NCI-H2171 treated with DMSO at 0.1 percent for 48 hours (cell line): ENCODE results near the gene PNMT.
A peak's percentile ranks its signal among the peaks of the same experiment; 100 is the strongest.
"Not testable (repeated sequence)": the region's sequence is repeated elsewhere in the genome, so short reads cannot be mapped to it uniquely, and the experiment has no call there.

ENCODE experiments used
- DNase-seq: peaks from one replicate; lab custom pipeline; 2025; lab: John Stamatoyannopoulos, UW

PNMT gene

GRCh38 chr17:39687546-39688474 is 19.6 kb downstream of the PNMT start, which contains the start of gene PGAP3:
PGAP3 (minus strand) TSS chr17:39688057; CDS start chr17:39688014, 43 bp downstream.
- peak; percentile 98 for DNase-seq

- DNase-seq = peak; percentile 45
These were observed 20.2 kb downstream of the PNMT start for GRCh38 chr17:39688475-39688835.

- no peak for DNase-seq
These were observed 20.7 kb downstream of the PNMT start for GRCh38 chr17:39688945-39689344.

- no peak for DNase-seq
These were observed 26.3 kb downstream of the PNMT start for GRCh38 chr17:39694593-39694992.

GRCh38 chr17:39695089-39695474 is 26.8 kb downstream of the PNMT start:
- no peak for DNase-seq

- no peak for DNase-seq
These were observed 28.5 kb downstream of the PNMT start for GRCh38 chr17:39696731-39697130.

- DNase-seq = no peak
These were observed 29.7 kb downstream of the PNMT start for GRCh38 chr17:39697961-39698360.

- not testable (repeated sequence) for DNase-seq
These were observed 31.0 kb downstream of the PNMT start for GRCh38 chr17:39699157-39699817.

GRCh38 chr17:39699818-39700147 is 31.5 kb downstream of the PNMT start, which contains the start of gene ERBB2:
ERBB2 (plus strand) TSS chr17:39700064; CDS start chr17:39700239, 175 bp downstream.
- DNase-seq = no peak

- no peak for DNase-seq
These were observed 32.1 kb downstream of the PNMT start for GRCh38 chr17:39700148-39700987.

GRCh38 chr17:39701012-39701783 is 32.9 kb downstream of the PNMT start:
- DNase-seq = no peak

- no peak for DNase-seq
These were observed 33.6 kb downstream of the PNMT start for GRCh38 chr17:39701784-39702422.

GRCh38 chr17:39702901-39703893 is 34.9 kb downstream of the PNMT start:
- no peak for DNase-seq

GRCh38 chr17:39703913-39704312 is 35.7 kb downstream of the PNMT start:
- DNase-seq = no peak

GRCh38 chr17:39704821-39705551 is 36.7 kb downstream of the PNMT start:
- DNase-seq = no peak

GRCh38 chr17:39705786-39706348 is 37.6 kb downstream of the PNMT start:
- DNase-seq = no peak

- DNase-seq = no peak
These were observed 38.1 kb downstream of the PNMT start for GRCh38 chr17:39706383-39706782.

- no peak for DNase-seq
These were observed 38.7 kb downstream of the PNMT start for GRCh38 chr17:39706921-39707337.
